ENCODE data around the gene SLC47A2.
"Not testable (repeated sequence)": the region's sequence is repeated elsewhere in the genome, so short reads cannot be mapped to it uniquely, and the experiment has no call there.

Gene SLC47A2

DNA sequence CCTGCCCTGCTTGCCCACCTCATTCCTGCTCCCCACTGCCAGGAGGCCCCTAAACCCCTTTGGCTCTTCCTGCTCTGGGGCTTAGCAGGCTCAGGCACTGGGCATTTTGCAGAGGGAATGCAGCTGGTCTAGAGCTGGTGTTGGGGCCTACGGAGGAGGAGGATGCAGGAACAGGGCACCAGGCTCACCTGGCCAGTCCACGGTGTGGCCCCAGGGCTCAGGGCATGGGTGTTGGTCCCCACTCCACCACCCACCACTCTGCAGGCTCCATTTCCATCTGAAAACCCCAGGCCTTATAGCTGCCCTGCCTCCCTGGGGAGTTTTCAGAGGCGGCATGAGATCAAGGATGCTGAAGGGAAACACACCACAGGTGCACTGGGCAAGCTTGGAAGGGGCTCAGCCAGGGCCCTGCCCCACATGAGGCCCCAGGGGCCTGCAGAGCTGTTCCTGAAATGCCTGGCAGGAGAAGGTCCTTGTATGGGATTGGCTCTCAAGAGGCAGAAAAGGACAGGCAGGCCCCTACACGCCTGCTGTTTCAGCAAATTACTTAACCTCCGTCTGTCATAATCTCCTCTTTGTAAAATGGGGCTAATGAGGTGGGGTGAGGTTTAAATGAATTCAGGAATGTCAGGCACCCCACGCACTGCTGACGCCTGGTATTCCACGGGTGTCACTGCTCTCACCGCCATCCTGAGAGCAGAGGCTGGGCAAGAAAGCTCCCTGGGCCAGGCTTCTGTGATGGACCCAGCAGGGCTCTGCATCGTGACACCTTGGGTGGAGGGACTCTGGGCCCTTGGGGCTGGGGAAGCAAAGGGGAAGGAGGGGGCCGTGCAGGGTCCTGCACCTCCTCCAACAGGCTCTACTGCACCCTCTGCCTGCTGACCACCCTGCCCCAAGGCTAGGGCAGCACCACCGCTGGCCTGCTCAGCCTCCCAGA is 9.3 kb downstream of the SLC47A2 start:
- peaks cover 42% of the 10 kb centered on the region for H3K4me1 ChIP-seq (ENCODE audit: control insufficient read depth, insufficient read depth, low read length)
- H3K27ac ChIP-seq (ENCODE audit: insufficient read depth, low read depth, low read length, poor library complexity, severe bottlenecking), result peak overlapping the region; percentile 33
- H3K4me3 ChIP-seq (ENCODE audit: insufficient read depth, low read depth, low read length), result no peak overlapping the region
- 61 to 70% methylated on average over 10 to 12 of the region's 12 CpGs for WGBS, 2 experiments
- no peaks in the 10 kb centered on the region for H3K27me3 ChIP-seq (ENCODE audit: control insufficient read depth, insufficient read depth, low read length, poor library complexity, severe bottlenecking)
- H3K36me3 ChIP-seq (ENCODE audit: control insufficient read depth, insufficient read depth, low read length), result no peaks in the 10 kb centered on the region
- H3K9me3 ChIP-seq (ENCODE audit: control insufficient read depth, low read length), result no peaks in the 10 kb centered on the region

DNA sequence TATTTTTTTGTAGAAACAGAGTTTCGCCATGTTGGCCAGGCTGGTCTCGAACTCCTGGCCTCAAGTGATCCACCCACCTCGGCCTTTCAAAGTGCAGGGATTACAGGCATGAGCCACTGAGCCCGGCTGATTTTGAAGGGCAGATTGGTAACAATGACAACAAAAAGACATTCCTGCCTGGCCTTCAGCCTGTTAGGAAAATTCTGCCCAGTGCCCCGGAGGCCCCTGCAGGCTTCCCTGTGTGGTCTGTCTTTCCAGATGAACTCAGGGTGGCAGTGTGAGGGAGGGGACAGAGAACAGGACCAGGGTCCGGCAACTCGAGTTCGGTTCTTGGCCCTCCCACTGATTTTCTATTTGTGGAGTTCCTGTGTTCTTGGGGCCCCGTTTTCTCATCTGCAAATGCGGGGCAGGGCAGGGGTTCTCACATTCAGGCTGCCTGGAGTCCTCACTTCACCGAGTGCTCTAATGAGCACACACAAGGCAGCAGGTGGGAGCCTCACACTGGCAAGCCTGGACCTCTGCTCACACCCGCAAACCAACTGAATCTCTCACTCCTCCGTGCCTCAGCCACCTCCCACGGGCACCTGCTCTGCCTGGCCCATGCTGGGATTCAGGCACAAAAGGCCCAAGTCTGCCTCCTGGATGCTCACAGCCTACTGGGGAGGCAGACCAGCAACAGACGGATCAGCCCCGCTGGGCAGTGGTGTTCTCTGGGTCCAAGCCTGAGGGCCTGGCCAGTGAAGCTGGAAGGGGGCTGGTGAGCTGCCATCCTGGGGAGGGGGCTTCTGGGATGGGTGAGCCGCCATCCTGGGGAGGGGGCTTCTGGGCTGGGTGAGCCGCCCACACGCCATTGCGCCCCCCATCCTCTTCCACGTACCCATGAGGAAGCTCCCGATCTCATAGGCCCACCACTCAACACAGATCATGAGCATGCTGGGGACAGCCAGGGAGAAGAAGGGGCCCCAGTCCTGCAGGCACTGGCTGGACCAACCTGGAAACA is 10.3 kb downstream of the SLC47A2 start:
- 59 to 61% methylated on average over 22 of the region's 22 CpGs for WGBS, 2 experiments
- peak overlapping the region; percentile 62 for H3K27ac ChIP-seq (ENCODE audit: insufficient read depth, low read depth, low read length, poor library complexity, severe bottlenecking)

DNA sequence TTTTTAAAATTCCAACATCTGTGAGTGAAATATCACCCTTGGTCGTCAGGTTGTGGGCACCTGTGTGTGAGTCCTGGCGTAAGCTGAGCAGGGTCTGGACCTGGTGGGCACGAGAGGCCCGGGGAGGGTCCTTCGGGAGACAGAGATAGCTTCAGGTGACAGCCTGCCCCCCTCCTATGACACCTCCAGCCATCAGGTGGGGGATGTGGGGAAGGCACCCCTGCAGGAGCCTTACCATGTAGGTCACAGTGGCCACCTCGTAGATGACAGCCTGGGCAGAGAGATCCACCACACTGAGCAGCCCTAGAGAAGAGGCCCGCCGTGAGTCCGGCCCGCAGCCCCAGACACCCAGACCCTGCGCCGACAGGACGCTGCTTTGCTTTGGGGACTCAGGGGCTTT is 11.2 kb downstream of the SLC47A2 start:
- no peak overlapping the region for H3K27ac ChIP-seq (ENCODE audit: insufficient read depth, low read depth, low read length, poor library complexity, severe bottlenecking)
- H3K36me3 ChIP-seq (ENCODE audit: control insufficient read depth, insufficient read depth, low read length), result no peaks in the 10 kb centered on the region
- no peak overlapping the region for H3K4me3 ChIP-seq (ENCODE audit: insufficient read depth, low read depth, low read length)
- H3K4me1 ChIP-seq (ENCODE audit: control insufficient read depth, insufficient read depth, low read length), result peaks cover 42% of the 10 kb centered on the region
- no peaks in the 10 kb centered on the region for H3K9me3 ChIP-seq (ENCODE audit: control insufficient read depth, low read length)
- 87 to 89% methylated on average over 13 of the region's 13 CpGs for WGBS, 2 experiments
- no peaks in the 10 kb centered on the region for H3K27me3 ChIP-seq (ENCODE audit: control insufficient read depth, insufficient read depth, low read length, poor library complexity, severe bottlenecking)

More for the DNA sequence above, 10.3 kb downstream of the SLC47A2 start:
- no peaks in the 10 kb centered on the region for H3K9me3 ChIP-seq (ENCODE audit: control insufficient read depth, low read length)
- H3K4me1 ChIP-seq (ENCODE audit: control insufficient read depth, insufficient read depth, low read length), result peaks cover 42% of the 10 kb centered on the region
- H3K27me3 ChIP-seq (ENCODE audit: control insufficient read depth, insufficient read depth, low read length, poor library complexity, severe bottlenecking), result no peaks in the 10 kb centered on the region
- no peaks in the 10 kb centered on the region for H3K36me3 ChIP-seq (ENCODE audit: control insufficient read depth, insufficient read depth, low read length)
- H3K4me3 ChIP-seq (ENCODE audit: insufficient read depth, low read depth, low read length), result no peak overlapping the region

DNA sequence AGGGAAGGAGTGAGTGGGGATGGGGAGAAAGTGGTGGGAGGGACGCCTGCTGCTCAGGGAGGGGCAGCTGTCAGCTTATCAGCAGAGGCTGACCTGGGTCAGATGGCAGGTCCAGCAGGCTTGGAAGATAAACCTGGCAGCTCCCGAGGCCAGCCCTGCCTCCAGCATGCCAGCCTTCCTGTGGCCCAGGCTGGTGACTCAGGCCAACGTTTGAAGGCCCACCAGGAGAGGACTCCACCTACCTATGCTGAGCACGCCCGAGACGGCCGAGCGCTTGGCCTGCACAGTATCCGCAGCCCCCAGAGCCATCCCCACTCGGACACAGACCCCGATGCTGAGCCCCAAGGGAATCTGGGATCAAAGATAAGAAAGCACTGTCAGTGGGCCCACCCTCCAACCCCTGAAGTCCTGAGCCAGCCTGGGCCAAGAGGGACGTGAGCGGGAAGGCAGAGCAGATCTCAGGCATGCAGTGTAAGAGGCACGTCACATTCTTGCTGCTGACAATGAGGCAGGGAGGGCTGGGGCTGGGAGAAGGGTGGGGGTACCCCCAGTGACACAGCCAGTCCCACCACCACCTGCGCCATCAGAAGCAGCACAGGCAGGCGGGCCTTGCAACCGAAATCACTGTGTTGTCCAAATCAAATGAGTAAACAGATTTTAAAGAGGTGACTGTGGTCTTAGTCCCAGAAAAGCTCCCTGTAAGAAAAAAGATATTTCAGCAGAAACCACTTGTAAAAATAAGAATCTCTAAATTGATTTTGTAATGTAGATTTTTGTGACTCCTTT is 12.4 kb downstream of the SLC47A2 start:
- no peaks in the 10 kb centered on the region for H3K27me3 ChIP-seq (ENCODE audit: control insufficient read depth, insufficient read depth, low read length, poor library complexity, severe bottlenecking)
- peak overlapping the region; percentile 87 for H3K27ac ChIP-seq (ENCODE audit: insufficient read depth, low read depth, low read length, poor library complexity, severe bottlenecking)
- 64 to 67% methylated on average over 17 of the region's 17 CpGs for WGBS, 2 experiments
- H3K4me3 ChIP-seq (ENCODE audit: insufficient read depth, low read depth, low read length), result no peak overlapping the region
- H3K4me1 ChIP-seq (ENCODE audit: control insufficient read depth, insufficient read depth, low read length), result peaks cover 42% of the 10 kb centered on the region
- no peaks in the 10 kb centered on the region for H3K9me3 ChIP-seq (ENCODE audit: control insufficient read depth, low read length)
- no peaks in the 10 kb centered on the region for H3K36me3 ChIP-seq (ENCODE audit: control insufficient read depth, insufficient read depth, low read length)

DNA sequence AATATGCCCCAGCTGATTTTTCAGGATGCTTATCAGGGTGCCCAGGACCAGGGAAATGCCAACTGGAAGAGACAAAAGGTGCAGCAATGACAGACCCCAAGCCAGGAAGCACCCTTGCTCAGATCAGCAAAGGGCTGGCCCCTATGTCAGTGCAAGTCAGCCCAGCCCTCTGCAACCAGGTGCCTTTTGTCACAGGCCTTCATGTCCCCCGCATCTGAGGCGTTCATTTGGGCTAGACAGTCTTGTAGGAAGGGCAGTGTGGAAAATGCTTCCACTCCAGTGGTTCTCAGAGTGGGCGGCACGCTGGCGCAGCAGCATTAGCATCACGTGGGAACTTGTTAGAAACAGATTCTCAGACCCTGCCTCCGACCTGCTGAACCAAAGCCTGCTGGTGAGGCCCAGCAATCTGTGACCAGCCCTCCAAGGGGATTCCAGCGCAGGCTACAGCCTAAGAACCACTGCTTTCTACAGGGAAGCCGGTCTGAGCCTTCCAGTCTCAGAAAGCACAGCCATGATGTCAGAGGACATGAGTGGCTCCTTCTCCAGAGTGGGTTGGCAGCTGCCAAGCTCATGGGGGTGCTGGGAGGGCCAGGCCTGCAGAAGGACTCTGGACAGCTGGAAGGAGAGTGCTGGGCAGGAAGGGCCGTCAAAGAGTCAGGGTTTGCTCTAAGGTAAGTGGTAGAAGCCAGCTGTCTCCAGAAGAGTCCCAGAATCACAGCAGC is 13.1 kb downstream of the SLC47A2 start:
- Histone ChIP-seq H3K27ac (ENCODE audit: insufficient read depth, low read depth, low read length, poor library complexity, severe bottlenecking) (peak overlapping the region; percentile 87), H3K4me1 (ENCODE audit: control insufficient read depth, insufficient read depth, low read length) (peaks cover 42% of the 10 kb centered on the region), H3K4me3 (ENCODE audit: insufficient read depth, low read depth, low read length) (no peak overlapping the region), H3K36me3 (ENCODE audit: control insufficient read depth, insufficient read depth, low read length) (no peaks in the 10 kb centered on the region), H3K27me3 (ENCODE audit: control insufficient read depth, insufficient read depth, low read length, poor library complexity, severe bottlenecking) (no peaks in the 10 kb centered on the region), H3K9me3 (ENCODE audit: control insufficient read depth, low read length) (no peaks in the 10 kb centered on the region)
- 70% methylated on average over 10 of the region's 10 CpGs for WGBS, 2 experiments

DNA sequence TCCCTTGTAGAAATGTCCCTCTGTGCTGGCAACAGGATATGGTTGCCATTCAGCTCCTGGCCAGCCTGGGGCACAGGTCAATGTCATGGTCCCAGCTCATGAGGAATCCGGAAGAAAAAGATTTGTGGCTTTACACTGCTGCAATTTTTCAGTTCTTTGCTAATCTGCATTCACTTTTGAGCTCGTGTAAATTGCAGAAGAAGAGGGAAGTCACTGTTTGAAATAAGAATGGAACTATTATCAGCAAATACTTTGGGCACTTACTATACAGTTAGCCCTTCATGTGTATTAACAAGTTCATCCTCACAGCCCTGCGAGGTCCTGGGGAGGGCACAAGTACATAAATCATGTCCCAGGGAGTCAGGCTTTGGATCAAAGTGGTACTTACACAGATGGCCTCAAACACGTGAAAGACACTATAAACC is 14.2 kb downstream of the SLC47A2 start:
- H3K9me3 ChIP-seq (ENCODE audit: control insufficient read depth, low read length), result no peaks in the 10 kb centered on the region
- peaks cover 40% of the 10 kb centered on the region for H3K4me1 ChIP-seq (ENCODE audit: control insufficient read depth, insufficient read depth, low read length)
- no peak overlapping the region for H3K4me3 ChIP-seq (ENCODE audit: insufficient read depth, low read depth, low read length)
- no peak overlapping the region for H3K27ac ChIP-seq (ENCODE audit: insufficient read depth, low read depth, low read length, poor library complexity, severe bottlenecking)
- 87 to 90% methylated on average over 4 of the region's 4 CpGs for WGBS, 2 experiments
- no peaks in the 10 kb centered on the region for H3K27me3 ChIP-seq (ENCODE audit: control insufficient read depth, insufficient read depth, low read length, poor library complexity, severe bottlenecking)
- H3K36me3 ChIP-seq (ENCODE audit: control insufficient read depth, insufficient read depth, low read length), result no peaks in the 10 kb centered on the region

DNA sequence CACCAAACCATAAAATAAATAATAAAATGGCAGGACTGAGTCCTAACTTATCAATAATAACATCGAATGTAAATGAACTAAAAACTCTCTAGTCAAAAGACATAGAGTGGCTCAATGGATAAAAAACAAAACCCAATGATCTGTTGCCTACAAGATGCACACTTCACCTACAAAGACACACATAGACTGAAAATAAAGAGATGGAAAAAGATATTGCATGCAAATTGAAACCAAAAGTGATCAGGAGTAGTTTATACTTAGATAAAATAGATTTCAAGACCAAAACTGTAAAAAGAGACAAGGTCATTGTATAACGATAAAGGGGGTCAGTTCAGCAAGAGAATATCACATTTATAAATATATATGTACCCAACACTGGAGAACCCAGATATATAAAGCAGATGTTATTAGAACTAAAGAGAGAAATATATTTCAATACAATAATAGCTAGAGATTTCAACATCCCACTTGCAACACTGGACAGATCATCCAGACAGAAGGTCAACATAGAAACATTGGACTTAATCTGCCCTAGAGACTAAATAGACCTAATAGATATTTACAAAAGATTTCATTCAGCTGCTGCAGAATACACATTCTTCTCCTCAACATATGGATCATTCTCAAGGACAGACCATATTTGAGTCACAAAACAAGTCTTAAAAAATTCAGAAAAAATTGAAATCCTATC is 29.8 kb downstream of the SLC47A2 start:
- Histone ChIP-seq H3K27me3 (ENCODE audit: control insufficient read depth, insufficient read depth, low read length, poor library complexity, severe bottlenecking) (no peaks in the 10 kb centered on the region), H3K4me3 (ENCODE audit: insufficient read depth, low read depth, low read length) (no peak overlapping the region), H3K9me3 (ENCODE audit: control insufficient read depth, low read length) (no peaks in the 10 kb centered on the region), H3K27ac (ENCODE audit: insufficient read depth, low read depth, low read length, poor library complexity, severe bottlenecking) (no peak overlapping the region), H3K36me3 (ENCODE audit: control insufficient read depth, insufficient read depth, low read length) (no peaks in the 10 kb centered on the region), H3K4me1 (ENCODE audit: control insufficient read depth, insufficient read depth, low read length) (no peaks in the 10 kb centered on the region)
- WGBS, 2 experiments, result 100% methylated on average over 1 of the region's 2 CpGs; no CpG with 5 or more reads in 1 of the 2 experiments

DNA sequence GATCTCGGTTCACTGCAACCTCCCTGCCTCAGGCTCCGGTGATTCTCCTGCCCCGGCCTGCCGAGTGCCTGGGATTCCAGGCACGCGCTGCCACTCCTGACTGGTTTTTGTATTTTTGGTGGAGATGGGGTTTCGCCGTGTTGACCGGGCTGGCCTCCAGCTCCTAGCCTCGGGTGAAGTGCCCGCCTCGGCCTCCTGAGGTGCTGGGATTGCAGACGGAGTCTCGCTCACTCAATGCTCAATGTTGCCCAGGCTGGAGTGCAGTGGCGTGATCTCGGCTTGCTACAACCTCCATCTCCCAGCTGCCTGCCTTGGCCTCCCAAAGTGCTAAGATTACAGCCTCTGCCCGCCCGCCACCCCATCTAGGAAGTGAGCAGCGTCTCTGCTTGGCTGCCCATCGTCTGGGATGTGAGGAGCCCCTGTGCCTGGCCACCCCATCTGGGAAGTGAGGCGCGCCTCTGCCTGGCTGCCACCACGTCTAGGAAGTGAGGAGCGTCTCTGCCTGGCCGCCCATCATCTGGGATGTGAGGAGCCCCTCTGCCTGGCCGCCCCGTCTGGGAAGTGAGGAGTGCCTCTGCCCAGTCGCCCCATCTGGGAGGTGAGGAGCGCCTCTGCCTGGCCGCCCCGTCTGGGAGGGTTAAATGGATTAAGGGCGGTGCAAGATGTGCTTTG is 31.3 kb downstream of the SLC47A2 start:
- not testable (repeated sequence) for H3K4me1 ChIP-seq (ENCODE audit: control insufficient read depth, insufficient read depth, low read length); H3K36me3 ChIP-seq (ENCODE audit: control insufficient read depth, insufficient read depth, low read length); H3K27ac ChIP-seq (ENCODE audit: insufficient read depth, low read depth, low read length, poor library complexity, severe bottlenecking); H3K9me3 ChIP-seq (ENCODE audit: control insufficient read depth, low read length); H3K4me3 ChIP-seq (ENCODE audit: insufficient read depth, low read depth, low read length); H3K27me3 ChIP-seq (ENCODE audit: control insufficient read depth, insufficient read depth, low read length, poor library complexity, severe bottlenecking)
- 90 to 91% methylated on average over 29 to 32 of the region's 32 CpGs for WGBS, 2 experiments

Measured in ectodermal cell (in vitro differentiated cells).